Stimulated activated CD4-positive, alpha-beta T cell treated with anti-CD3 and anti-CD28 coated beads, Interleukin-1b, Interleukin-23, amount 100 ng/mL, for 4 hours (primary cell): ENCODE data around the gene TTL.
"Not testable (repeated sequence)": the region's sequence is repeated elsewhere in the genome, so short reads cannot be mapped to it uniquely, and the experiment has no call there.

Experiments
- DNase-seq, 2 donors: peaks; one replicate each; pipeline ENCODE4 v3.0.0-alpha.2; 2020; ENCODE audit warnings: low read depth in 2 of 2

The TTL gene

DNA sequence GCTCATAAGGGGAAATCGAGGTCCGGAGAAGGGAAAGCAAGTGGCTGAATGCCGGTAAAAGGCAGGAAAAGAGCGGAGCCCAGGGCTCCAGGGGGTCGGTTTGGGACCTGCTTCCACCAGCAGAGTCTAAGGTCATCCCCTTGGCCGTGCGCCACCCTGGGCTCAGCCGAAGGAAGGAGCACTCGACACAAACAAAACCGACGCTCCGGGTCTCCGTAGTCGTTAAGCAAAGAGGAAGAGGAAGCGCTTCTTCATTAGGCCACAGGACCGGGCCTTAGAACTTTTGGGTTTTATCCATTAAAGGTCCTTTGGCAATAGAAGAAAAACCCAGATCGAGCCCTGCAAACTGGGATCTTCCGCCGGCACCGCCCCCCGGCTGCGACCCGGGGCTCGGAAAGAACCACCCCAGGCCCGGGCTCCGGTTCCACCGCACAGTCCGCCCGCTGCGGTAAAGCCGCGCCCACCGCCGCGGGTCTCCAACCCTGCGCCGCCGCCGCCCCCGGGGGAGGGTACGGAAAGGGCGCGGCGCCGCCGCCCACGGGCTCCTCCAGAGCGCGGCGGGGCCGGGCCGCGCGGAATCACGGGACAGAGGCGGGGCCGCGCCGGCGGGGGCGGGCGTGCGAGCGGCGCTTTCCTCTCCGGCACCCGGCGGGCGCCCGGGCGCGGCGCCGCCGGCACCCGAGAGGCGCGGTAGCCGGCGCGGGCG lies at the start of gene TTL:
TSS of gene TTL (plus strand) at position 629 of the 706 bp plus-strand sequence. CDS start 189 bp downstream, outside the sequence.
- peak; percentile 74 to 83 for DNase-seq

GRCh38 chr2:112432390-112432734 lies 49.6 kb upstream of the TTL start:
- DNase-seq: not testable (repeated sequence)

GRCh38 chr2:112432735-112433479 lies 49.0 kb upstream of the TTL start:
- DNase-seq: not testable (repeated sequence)

- DNase-seq: peak; percentile 82 to 87
These were observed 48.5 kb upstream of the TTL start, which contains the start of gene RGPD8 for GRCh38 chr2:112433480-112433879. Gene RGPD8, minus strand, starts transcription at chr2:112433645. Its CDS starts 192 bp downstream, at chr2:112433453.

GRCh38 chr2:112433932-112434730 lies 47.8 kb upstream of the TTL start:
- DNase-seq: no peak

- DNase-seq: not testable (repeated sequence)
These were observed 46.9 kb upstream of the TTL start for GRCh38 chr2:112434890-112435715.

DNA sequence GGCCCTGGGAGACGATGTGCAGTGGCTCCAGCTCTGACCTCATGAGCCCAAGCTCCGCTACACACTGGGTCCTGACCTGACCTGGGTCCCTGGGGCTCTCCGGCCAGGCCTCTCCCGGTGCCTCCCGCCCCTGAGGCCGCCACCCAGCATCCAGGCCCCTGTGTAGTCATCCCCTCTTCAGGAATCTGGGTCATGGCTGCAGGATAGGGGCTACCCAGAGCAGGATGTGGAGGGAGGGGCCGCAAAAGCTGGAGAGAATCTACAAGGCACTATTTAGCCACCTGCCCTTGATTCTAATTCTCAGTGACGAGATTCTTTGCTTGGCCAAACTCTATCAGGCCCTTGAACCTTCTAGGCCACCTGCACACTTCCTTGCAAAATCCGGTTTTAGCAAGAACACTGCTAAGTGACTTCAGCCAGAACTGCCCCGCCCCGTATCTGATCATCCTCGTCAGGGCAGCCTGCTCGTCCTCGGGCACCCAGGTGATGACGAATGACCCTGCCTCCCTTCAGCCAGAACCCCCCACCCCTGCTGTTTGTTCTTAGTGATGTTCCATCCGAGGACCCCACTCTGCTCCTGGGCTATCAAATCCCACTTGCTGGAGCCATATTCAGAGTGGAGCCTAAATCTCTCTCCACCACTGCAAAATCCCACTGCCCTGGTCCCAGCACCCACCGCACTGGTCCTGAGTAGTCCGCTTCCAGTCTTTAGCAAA lies 46.1 kb upstream of the TTL start:
- DNase-seq: not testable (repeated sequence)

DNA sequence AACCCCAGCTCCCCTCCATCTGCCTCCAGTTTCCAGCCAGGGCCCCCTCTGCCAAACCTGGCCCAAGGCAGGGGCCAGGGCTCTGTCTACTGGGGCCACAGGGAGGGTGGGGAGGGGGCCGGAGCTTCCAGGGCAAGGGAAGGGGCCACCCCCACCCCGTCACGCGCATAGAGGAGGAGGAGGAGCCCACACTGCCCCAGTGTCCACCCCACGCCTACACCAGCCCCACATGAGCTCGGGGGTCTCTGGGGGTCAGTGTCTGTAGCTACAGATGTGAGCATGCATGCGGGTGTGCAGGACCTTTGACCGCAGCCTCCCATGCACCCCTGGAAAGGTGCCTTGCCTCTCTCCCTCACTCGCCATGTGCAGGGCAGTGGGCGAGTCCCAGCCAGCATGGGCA lies 45.0 kb upstream of the TTL start:
- not testable (repeated sequence) for DNase-seq

DNA sequence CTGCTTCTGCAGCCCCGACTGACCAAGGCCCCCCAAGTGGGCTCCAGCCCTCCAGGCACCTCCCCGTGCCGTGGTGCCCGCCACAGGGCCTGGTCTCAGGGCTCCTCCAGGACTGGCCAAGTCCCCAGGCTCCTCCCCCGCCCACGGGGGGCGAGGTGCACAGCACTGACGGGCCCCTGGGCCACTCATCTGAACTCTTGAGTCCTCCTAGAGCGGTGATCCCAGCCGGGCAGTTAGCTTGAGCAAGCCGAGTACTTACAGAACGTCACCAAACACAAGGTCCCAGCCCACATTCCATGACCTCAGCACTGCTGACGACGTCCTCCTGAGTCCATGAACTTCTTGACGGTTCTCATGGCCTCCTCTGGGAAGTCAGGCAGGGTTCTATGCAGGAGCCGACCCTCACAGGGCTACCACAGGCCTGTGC lies 44.5 kb upstream of the TTL start:
- not testable (repeated sequence) for DNase-seq

DNA sequence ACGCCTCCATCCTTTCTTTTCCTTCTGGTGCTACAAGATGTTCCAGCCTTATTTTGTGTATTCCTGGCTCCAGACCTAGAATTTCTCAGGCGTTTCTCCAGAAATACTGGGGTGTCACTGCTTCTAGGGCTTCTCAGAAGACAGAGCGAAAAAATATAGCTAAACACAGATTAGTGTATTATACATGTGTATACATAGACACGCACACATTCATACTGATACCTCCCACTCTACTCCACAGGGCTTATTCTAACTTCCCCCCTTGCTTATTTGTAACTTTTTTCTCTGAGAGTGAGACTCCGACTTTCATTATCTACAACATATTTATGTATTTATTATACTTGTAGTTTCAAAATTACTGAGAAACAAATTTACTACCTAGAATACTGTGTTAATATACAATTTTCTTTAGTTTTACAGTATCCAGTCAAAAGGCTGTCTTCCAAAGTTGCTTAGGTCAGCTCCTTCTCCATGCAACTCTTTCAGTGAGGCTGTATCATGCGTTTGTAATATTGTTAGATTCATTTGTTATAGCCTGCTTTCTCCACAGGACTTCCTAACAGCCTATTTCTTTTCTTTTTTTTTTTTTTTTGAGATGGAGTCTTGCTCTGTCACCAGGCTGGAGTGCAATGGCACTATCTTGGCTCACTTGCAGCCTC lies 43.2 kb upstream of the TTL start:
- DNase-seq: not testable (repeated sequence)

- not testable (repeated sequence) for DNase-seq
These were observed 37.7 kb upstream of the TTL start for GRCh38 chr2:112444256-112444655.

DNA sequence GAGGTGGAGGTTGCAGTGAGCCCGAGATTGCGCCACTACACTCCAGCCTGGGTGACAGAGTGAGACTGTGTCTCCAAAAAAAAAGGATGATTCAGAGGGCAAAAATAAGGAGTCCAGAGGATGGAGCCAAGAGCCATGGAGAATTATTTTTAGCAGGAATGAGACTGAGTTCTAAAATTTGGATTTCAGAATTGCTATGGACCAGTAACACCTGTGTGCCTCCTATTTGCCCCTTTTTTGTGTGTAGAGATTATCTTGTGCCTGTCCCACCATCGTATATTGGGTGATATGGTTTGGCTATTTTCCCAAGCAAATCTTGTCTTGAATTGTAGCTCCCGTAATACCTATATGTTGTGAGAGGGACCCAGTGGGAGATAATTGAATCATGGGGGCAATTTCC lies 32.1 kb upstream of the TTL start:
- no peak for DNase-seq

- DNase-seq: no peak
These were observed 30.6 kb upstream of the TTL start for GRCh38 chr2:112451317-112451716.

- no peak for DNase-seq
These were observed 27.4 kb upstream of the TTL start for GRCh38 chr2:112454586-112454985.

DNA sequence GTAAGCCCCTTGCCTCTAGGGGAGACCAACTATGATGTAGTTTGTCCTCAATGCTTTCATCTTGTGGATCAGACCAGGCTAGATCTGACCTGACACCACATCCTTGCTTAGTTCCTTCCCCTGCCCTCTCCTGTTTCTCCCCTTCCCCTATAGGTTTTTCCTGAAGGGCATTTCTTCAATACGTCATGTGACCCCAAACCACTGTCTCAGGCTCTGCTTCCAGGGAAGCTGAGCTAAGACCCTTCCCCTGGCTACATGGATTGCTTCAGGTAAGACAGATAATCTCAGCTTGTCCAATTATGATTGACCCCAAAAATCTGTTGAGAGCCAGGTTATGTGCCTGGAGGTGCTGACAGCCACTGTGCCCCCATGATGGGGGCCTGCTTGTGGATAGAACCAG lies 22.6 kb upstream of the TTL start:
- DNase-seq: no peak

DNA sequence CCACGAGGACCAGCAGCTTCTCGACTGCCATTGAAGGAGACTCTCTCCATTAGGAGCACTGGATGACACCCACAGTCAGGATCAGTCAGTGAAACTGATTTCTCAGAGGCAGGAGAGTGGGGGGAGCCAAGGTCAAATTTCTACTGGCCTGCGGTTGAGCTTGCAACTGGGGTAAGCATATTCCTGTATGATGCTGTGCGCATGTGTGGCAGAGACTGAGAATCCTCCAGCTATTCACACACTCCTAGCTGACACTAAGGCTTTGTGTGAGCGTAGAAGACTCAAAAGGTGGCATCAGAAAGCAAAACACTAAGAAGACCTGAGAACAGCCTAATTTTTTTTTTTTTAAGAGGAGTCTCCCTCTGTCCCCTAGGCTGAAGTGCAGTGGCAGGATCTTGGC lies 19.8 kb upstream of the TTL start:
- DNase-seq: no peak

DNA sequence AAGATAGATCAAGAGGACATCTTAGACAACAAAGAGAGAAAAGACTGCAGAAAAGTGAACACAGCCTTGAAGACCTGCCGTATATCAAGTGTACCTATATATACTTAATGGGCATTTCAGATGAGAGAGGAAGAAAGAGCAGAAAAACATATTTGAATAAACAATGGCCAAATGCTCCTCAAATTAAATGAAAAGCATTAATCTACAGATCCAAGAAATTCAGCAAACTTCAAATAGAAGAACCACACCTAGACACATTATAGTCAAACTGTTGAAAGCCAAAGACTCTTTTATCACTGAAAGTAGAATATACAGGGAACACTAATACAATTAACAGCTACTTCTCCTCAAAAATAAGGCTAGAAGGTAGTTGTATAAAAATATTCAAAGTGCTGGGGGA lies 18.7 kb upstream of the TTL start:
- no peak for DNase-seq

DNA sequence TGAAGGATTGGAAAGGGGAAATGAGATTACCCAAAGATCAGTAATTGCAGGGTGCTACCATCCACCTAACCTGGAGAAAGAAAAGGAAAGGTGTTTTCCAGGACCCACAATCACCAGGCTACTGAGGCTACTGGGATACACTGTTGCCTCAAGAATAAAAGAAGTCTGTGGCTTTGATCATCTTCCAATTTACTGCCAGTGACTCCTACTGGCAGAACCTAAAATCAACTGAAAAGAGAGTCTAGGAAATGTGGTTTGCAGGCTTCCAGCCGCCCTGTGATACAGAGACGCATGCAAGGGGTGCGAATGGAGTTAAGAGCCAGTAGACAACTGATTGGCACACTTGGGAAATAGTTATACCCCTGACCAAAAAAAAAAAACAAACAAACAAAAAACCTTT lies 16.6 kb upstream of the TTL start:
- no peak for DNase-seq

GRCh38 chr2:112472547-112473263 lies 9.3 kb upstream of the TTL start:
- no peak for DNase-seq
